ENCODE data around the gene ISM1. TPM values are rescaled to one million over a fixed set of nuclear protein-coding genes. Genes with fewer than 3 reads are reported as not detected.

ISM1 gene
- polyA plus RNA-seq, 10 donors: 0.94 to 10.8 (median 2.7) TPM

- peak in 2 of 3 donors; percentile 40 to 85 for DNase-seq
Observed at GRCh38 chr20:13251904-13252297, 30.8 kb downstream of the ISM1 start.

- DNase-seq: no peak
Observed at GRCh38 chr20:13255356-13255755, 34.3 kb downstream of the ISM1 start.

- DNase-seq: no peak
Observed at GRCh38 chr20:13256606-13257005, 35.5 kb downstream of the ISM1 start.

- DNase-seq: no peak
Observed at GRCh38 chr20:13259921-13260320, 38.8 kb downstream of the ISM1 start.

GRCh38 chr20:13260650-13261279 lies 39.7 kb downstream of the ISM1 start:
- no peak for DNase-seq

GRCh38 chr20:13261460-13262301 lies 40.6 kb downstream of the ISM1 start:
- peak in 2 of 3 donors; percentile 15 to 41 for DNase-seq

- no peak for DNase-seq
Observed at GRCh38 chr20:13262302-13262650, 41.2 kb downstream of the ISM1 start.

- DNase-seq: peak in 2 of 3 donors; percentile 16 to 46
Observed at GRCh38 chr20:13262671-13263360, 41.7 kb downstream of the ISM1 start.

GRCh38 chr20:13263451-13263850 lies 42.4 kb downstream of the ISM1 start:
- DNase-seq: no peak

GRCh38 chr20:13264907-13265306 lies 43.8 kb downstream of the ISM1 start:
- no peak for DNase-seq

- no peak for DNase-seq
Observed at GRCh38 chr20:13265941-13266340, 44.9 kb downstream of the ISM1 start.

GRCh38 chr20:13267231-13267630 lies 46.2 kb downstream of the ISM1 start:
- DNase-seq: no peak

GRCh38 chr20:13268953-13269352 lies 47.9 kb downstream of the ISM1 start:
- no peak for DNase-seq

GRCh38 chr20:13270211-13270610 lies 49.1 kb downstream of the ISM1 start:
- DNase-seq: no peak

- DNase-seq: no peak
Observed at GRCh38 chr20:13271098-13271497, 50.0 kb downstream of the ISM1 start.

- DNase-seq: no peak
Observed at GRCh38 chr20:13271977-13272975, 51.2 kb downstream of the ISM1 start.

GRCh38 chr20:13274275-13274861 lies 53.3 kb downstream of the ISM1 start:
- DNase-seq: peak in 2 of 3 donors; percentile 22 to 62

- no peak for DNase-seq
Observed at GRCh38 chr20:13276945-13277541, 56.0 kb downstream of the ISM1 start.

GRCh38 chr20:13277663-13278295 lies 56.7 kb downstream of the ISM1 start:
- no peak for DNase-seq

All from muscle of back (tissue), 11 donors.